Duodenal mucosa (tissue), 2 donors: ENCODE data around the gene MIA.
"Not testable (repeated sequence)": the region's sequence is repeated elsewhere in the genome, so short reads cannot be mapped to it uniquely, and the experiment has no call there.

Experiments used
- H3K27ac ChIP-seq: one replicate; pipeline ENCODE4 v1.7.0; 2013; ENCODE audit warnings: low read depth, low read length
- H3K27me3 ChIP-seq, 2 donors: one replicate each; pipeline ENCODE4 v1.7.0; 2013; ENCODE audit warnings: low read length in 2 of 2, control low read depth in 1 of 2; ENCODE audit not compliant: insufficient read depth in 2 of 2, control insufficient read depth in 1 of 2
- H3K36me3 ChIP-seq, 2 donors: one replicate each; pipeline ENCODE4 v1.7.0; 2013; ENCODE audit warnings: low read length in 2 of 2, control low read depth in 1 of 2; ENCODE audit not compliant: insufficient read depth in 2 of 2, control insufficient read depth in 1 of 2
- H3K4me1 ChIP-seq, 2 donors: one replicate each; pipeline ENCODE4 v1.7.0; 2013; ENCODE audit warnings: low read length in 2 of 2, control low read depth in 1 of 2; ENCODE audit not compliant: insufficient read depth in 2 of 2, control insufficient read depth in 1 of 2
- H3K4me3 ChIP-seq, 2 donors: one replicate each; pipeline ENCODE4 v1.7.0; 2013; ENCODE audit warnings: low read length in 2 of 2, low read depth in 1 of 2
- H3K9ac ChIP-seq, 2 donors: one replicate each; pipeline ENCODE4 v1.7.0; 2013; ENCODE audit warnings: low read length in 2 of 2, low read depth in 1 of 2
- H3K9me3 ChIP-seq, 2 donors: one replicate each; pipeline ENCODE4 v1.7.0; 2013; ENCODE audit warnings: low read length in 2 of 2, control low read depth in 1 of 2; ENCODE audit not compliant: control insufficient read depth in 1 of 2

Gene MIA

GRCh38 chr19:40808497-40808896 lies 33.2 kb downstream of the MIA start:
- Histone ChIP-seq H3K9ac (no peak overlapping the region), H3K4me3 (no peak overlapping the region), H3K27ac (no peak overlapping the region), H3K27me3 (no peaks in the 10 kb centered on the region), H3K36me3 (peaks cover 13 to 31% of the 10 kb centered on the region in 2 donors), H3K4me1 (peaks cover 42 to 64% of the 10 kb centered on the region in 2 donors), H3K9me3 (no peaks in the 10 kb centered on the region)

GRCh38 chr19:40809358-40810086 lies 34.2 kb downstream of the MIA start:
- Histone ChIP-seq H3K36me3 (peaks cover 13 to 31% of the 10 kb centered on the region in 2 donors), H3K4me1 (peaks cover 31 to 54% of the 10 kb centered on the region in 2 donors), H3K4me3 (no peak overlapping the region), H3K27ac (no peak overlapping the region), H3K9ac (no peak overlapping the region), H3K9me3 (no peaks in the 10 kb centered on the region), H3K27me3 (no peaks in the 10 kb centered on the region)

- Histone ChIP-seq H3K9ac (no peak overlapping the region), H3K4me1 (peaks cover 25 to 47% of the 10 kb centered on the region in 2 donors), H3K36me3 (peaks cover 13 to 28% of the 10 kb centered on the region in 2 donors), H3K4me3 (peak overlapping the region; percentile 47 to 73), H3K27me3 (no peaks in the 10 kb centered on the region), H3K27ac (no peak overlapping the region), H3K9me3 (no peaks in the 10 kb centered on the region)
Observed at GRCh38 chr19:40810160-40810559, 34.8 kb downstream of the MIA start.

GRCh38 chr19:40810649-40811408 lies 35.5 kb downstream of the MIA start:
- not testable (repeated sequence) for H3K27me3 ChIP-seq, H3K27ac ChIP-seq, H3K9me3 ChIP-seq
- Histone ChIP-seq H3K36me3 (peaks cover 13 to 24% of the 10 kb centered on the region in 2 donors), H3K9ac (peak overlapping the region; percentile 18 to 48), H3K4me3 (peak overlapping the region; percentile 47 to 73), H3K4me1 (peaks cover 18 to 41% of the 10 kb centered on the region in 2 donors)

GRCh38 chr19:40811478-40812341 lies 36.4 kb downstream of the MIA start:
- Histone ChIP-seq H3K36me3 (peaks cover 13 to 24% of the 10 kb centered on the region in 2 donors), H3K4me1 (peaks cover 12 to 32% of the 10 kb centered on the region in 2 donors), H3K4me3 (peak overlapping the region; percentile 22 to 47), H3K27me3 (no peaks in the 10 kb centered on the region), H3K9ac (peak overlapping the region; percentile 18 to 48), H3K9me3 (no peaks in the 10 kb centered on the region), H3K27ac (no peak overlapping the region)

- not testable (repeated sequence) for H3K27ac ChIP-seq
- peaks cover 6 to 27% of the 10 kb centered on the region in 2 donors for H3K4me1 ChIP-seq
Observed at GRCh38 chr19:40812571-40812970, 37.2 kb downstream of the MIA start.

GRCh38 chr19:40813182-40813581 lies 37.9 kb downstream of the MIA start:
- Histone ChIP-seq H3K9me3 (no peaks in the 10 kb centered on the region), H3K27ac (no peak overlapping the region), H3K27me3 (no peaks in the 10 kb centered on the region), H3K36me3 (peaks cover 5 to 13% of the 10 kb centered on the region in 2 donors), H3K4me1 (peaks cover 6 to 27% of the 10 kb centered on the region in 2 donors), H3K9ac (no peak overlapping the region), H3K4me3 (no peak overlapping the region)

More at GRCh38 chr19:40812571-40812970, 37.2 kb downstream of the MIA start:
- H3K4me3 ChIP-seq, H3K9me3 ChIP-seq, H3K27me3 ChIP-seq, H3K9ac ChIP-seq: not testable (repeated sequence)
- peaks cover 8 to 19% of the 10 kb centered on the region in 2 donors for H3K36me3 ChIP-seq

GRCh38 chr19:40815223-40815622 lies 39.9 kb downstream of the MIA start:
- no peaks in the 10 kb centered on the region for H3K9me3 ChIP-seq
- H3K27ac ChIP-seq = no peak overlapping the region
- H3K4me1 ChIP-seq = peaks cover 10 to 32% of the 10 kb centered on the region in 2 donors
- H3K9ac ChIP-seq = no peak overlapping the region
- H3K36me3 ChIP-seq = no peaks in the 10 kb centered on the region
- no peak overlapping the region for H3K4me3 ChIP-seq
- no peaks in the 10 kb centered on the region for H3K27me3 ChIP-seq

- Histone ChIP-seq H3K4me3 (peak overlapping the region; percentile 50 to 61), H3K4me1 (peaks cover 4 to 26% of the 10 kb centered on the region in 2 donors), H3K9ac (peak overlapping the region in 1 of 2 donors; percentile 20)
- not testable (repeated sequence) for H3K36me3 ChIP-seq, H3K27me3 ChIP-seq, H3K9me3 ChIP-seq, H3K27ac ChIP-seq
Observed at GRCh38 chr19:40818480-40819399, 43.4 kb downstream of the MIA start.
